Neutrophil (primary cell): ENCODE measurements around the gene C6.

Source experiments
- H3K27ac ChIP-seq: fragments of 200-600 bp; sonication (generic); 2 replicates; pipeline ENCODE4 v1.5.1; 2016; ENCODE audit warnings: mild to moderate bottlenecking, moderate library complexity
- H3K27me3 ChIP-seq: fragments of 200-600 bp; sonication (generic); 2 replicates; pipeline ENCODE4 v1.6.0; 2016; ENCODE audit warnings: mild to moderate bottlenecking
- H3K36me3 ChIP-seq: fragments of 200-600 bp; sonication (generic); 2 replicates; pipeline ENCODE4 v1.5.1; 2017
- H3K4me1 ChIP-seq, 2 experiments: fragments of 200-600 bp in 1 of 2; sonication (generic) in 1 of 2; 1 replicate in 1 of 2; 2 replicates in 1 of 2; pipeline versions ENCODE4 v1.5.1 to v1.6.1; 2013 to 2016; ENCODE audit warnings: low read depth in 1 of 2, low read length in 1 of 2, mild to moderate bottlenecking in 1 of 2, moderate library complexity in 1 of 2; ENCODE audit not compliant: control insufficient read depth in 1 of 2, insufficient read depth in 1 of 2
- H3K4me3 ChIP-seq, 2 experiments: fragments of 200-600 bp in 1 of 2; sonication (generic) in 1 of 2; 1 replicate in 1 of 2; 2 replicates in 1 of 2; pipeline ENCODE4 v1.5.1; 2013 to 2016; ENCODE audit warnings: low read depth in 1 of 2, low read length in 1 of 2, mild to moderate bottlenecking in 1 of 2, moderate library complexity in 1 of 2
- H3K9me3 ChIP-seq: fragments of 200-600 bp; sonication (generic); 2 replicates; pipeline ENCODE4 v1.5.1; 2016
- TF ChIP-seq, protein P1 (sequence below): fragments of 200-600 bp; sonication (generic); IDR thresholded peaks from 2 replicates; pipeline ENCODE4 v1.5.1; 2016; ENCODE audit warnings: antibody characterized with exemption

The C6 gene

DNA sequence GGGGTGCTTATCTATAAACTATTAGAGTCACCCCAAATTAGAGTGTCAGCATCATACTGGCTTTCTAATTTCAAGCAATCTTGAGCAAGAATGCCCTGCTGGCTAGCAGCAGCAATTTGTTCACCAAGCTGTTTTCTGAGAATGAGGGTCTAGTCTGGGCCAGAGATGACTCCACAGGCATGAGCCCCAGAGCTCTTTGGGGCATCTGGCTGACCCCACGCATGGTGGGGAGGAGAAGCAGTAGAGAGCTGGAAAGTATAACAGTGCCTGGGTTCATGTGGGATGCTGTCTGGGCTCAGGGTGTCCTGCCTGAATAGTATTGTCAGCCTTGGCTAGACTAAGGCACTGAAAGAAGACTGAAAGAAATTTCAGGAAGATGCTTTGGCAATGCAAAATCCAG lies 64.9 kb downstream of the C6 start:
- H3K27ac ChIP-seq, result no peak overlapping the region
- no peaks in the 10 kb centered on the region for H3K9me3 ChIP-seq
- H3K4me3 ChIP-seq, result no peak overlapping the region
- H3K36me3 ChIP-seq, result no peaks in the 10 kb centered on the region
- no peaks in the 10 kb centered on the region for H3K4me1 ChIP-seq
- H3K27me3 ChIP-seq, result no peaks in the 10 kb centered on the region
- TF ChIP-seq, protein P1, sequence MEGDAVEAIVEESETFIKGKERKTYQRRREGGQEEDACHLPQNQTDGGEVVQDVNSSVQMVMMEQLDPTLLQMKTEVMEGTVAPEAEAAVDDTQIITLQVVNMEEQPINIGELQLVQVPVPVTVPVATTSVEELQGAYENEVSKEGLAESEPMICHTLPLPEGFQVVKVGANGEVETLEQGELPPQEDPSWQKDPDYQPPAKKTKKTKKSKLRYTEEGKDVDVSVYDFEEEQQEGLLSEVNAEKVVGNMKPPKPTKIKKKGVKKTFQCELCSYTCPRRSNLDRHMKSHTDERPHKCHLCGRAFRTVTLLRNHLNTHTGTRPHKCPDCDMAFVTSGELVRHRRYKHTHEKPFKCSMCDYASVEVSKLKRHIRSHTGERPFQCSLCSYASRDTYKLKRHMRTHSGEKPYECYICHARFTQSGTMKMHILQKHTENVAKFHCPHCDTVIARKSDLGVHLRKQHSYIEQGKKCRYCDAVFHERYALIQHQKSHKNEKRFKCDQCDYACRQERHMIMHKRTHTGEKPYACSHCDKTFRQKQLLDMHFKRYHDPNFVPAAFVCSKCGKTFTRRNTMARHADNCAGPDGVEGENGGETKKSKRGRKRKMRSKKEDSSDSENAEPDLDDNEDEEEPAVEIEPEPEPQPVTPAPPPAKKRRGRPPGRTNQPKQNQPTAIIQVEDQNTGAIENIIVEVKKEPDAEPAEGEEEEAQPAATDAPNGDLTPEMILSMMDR, result no peak

DNA sequence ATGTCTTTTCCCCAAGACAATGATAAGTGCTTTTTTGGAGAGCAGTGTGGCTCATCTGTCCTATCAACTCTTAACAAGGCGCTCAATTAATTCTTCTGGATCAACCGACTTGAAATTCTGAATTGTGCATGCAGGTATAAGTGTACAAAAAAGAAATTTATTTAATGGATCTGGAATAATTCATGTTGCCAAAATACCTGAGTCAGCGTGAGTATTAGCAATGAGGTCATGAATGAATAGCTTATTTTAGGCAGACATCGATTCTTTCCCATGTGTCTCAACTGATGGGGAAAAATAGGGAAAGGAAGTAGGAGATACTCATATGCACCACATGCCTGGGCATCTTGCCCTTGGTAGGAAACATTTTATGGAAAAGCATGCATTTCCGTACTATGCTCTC lies 68.0 kb downstream of the C6 start:
- Histone ChIP-seq H3K9me3 (no peaks in the 10 kb centered on the region), H3K4me1 (no peaks in the 10 kb centered on the region), H3K27ac (no peak overlapping the region), H3K27me3 (no peaks in the 10 kb centered on the region), H3K36me3 (no peaks in the 10 kb centered on the region), H3K4me3 (no peak overlapping the region)
- TF ChIP-seq, protein P1, result no peak

- no peak overlapping the region for H3K4me3 ChIP-seq
- TF ChIP-seq, protein P1, result no peak
- H3K27ac ChIP-seq, result no peak overlapping the region
- no peaks in the 10 kb centered on the region for H3K9me3 ChIP-seq
- H3K27me3 ChIP-seq, result no peaks in the 10 kb centered on the region
- no peaks in the 10 kb centered on the region for H3K4me1 ChIP-seq
- no peaks in the 10 kb centered on the region for H3K36me3 ChIP-seq
Observed at GRCh38 chr5:41143131-41143901, 70.0 kb downstream of the C6 start.

GRCh38 chr5:41127967-41128690 lies 85.2 kb downstream of the C6 start:
- Histone ChIP-seq H3K4me3 (no peak overlapping the region), H3K4me1 (no peaks in the 10 kb centered on the region), H3K27me3 (no peaks in the 10 kb centered on the region), H3K9me3 (no peaks in the 10 kb centered on the region), H3K27ac (no peak overlapping the region), H3K36me3 (no peaks in the 10 kb centered on the region)
- TF ChIP-seq, protein P1, result no peak

GRCh38 chr5:41122459-41122858 lies 90.9 kb downstream of the C6 start:
- H3K9me3 ChIP-seq, result no peaks in the 10 kb centered on the region
- no peaks in the 10 kb centered on the region for H3K4me1 ChIP-seq
- no peaks in the 10 kb centered on the region for H3K36me3 ChIP-seq
- no peak overlapping the region for H3K4me3 ChIP-seq
- H3K27me3 ChIP-seq, result no peaks in the 10 kb centered on the region
- TF ChIP-seq, protein P1, result no peak
- no peak overlapping the region for H3K27ac ChIP-seq
